Activated T-helper 1 cell treated with anti-CD3 and anti-CD28 coated beads, Interleukin-12 subunit alpha, Interleukin-12 subunit beta, Interleukin-2, Interleukin-4 antibody, amounts not matched to agents 30 ng/mL and 10 ng/mL and 1 ng/mL, durations not matched to agents 14 hours and 24 hours and 36 hours (primary cell): ENCODE data around the gene FNBP1L. TPM values are rescaled to one million over a fixed set of nuclear protein-coding genes. Genes with fewer than 3 reads are reported as not detected.

Experiments
- DNase-seq: peaks from one replicate; pipeline ENCODE4 v3.0.0; 2021; ENCODE audit warnings: low spot score
- H3K27ac Mint-ChIP-seq: one replicate; pipeline ENCODE4 v1.8.0; 2021; ENCODE audit warnings: mild to moderate bottlenecking, mixed read lengths
- H3K27me3 Mint-ChIP-seq: one replicate; pipeline ENCODE4 v1.8.0; 2022; ENCODE audit warnings: mild to moderate bottlenecking, moderate library complexity, mixed read lengths; ENCODE audit not compliant: insufficient read depth
- H3K36me3 Mint-ChIP-seq: one replicate; pipeline ENCODE4 v1.8.0; 2021; ENCODE audit warnings: low read depth, mixed read lengths
- H3K4me1 Mint-ChIP-seq: one replicate; pipeline ENCODE4 v1.8.0; 2021; ENCODE audit warnings: low read depth, mixed read lengths
- H3K4me3 Mint-ChIP-seq: one replicate; pipeline ENCODE4 v1.8.0; 2021; ENCODE audit warnings: mild to moderate bottlenecking, moderate library complexity, mixed read lengths
- H3K9me3 Mint-ChIP-seq: one replicate; pipeline ENCODE4 v1.8.0; 2021; ENCODE audit warnings: mixed read lengths
- intact Hi-C: fragments of 100-400 bp; cut with micrococcal nuclease; formaldehyde crosslinking; loops from one replicate; pipeline ENCODE4 v1.15.1; 2024
- total RNA-seq: library from RNA; stranded (reverse); gene quantifications from 2 replicates; pipeline ENCODE4 v1.2.3, GENCODE V29; 2022

FNBP1L gene
- total RNA-seq, 1 donor from 2014 or later = 0.16 TPM

DNA sequence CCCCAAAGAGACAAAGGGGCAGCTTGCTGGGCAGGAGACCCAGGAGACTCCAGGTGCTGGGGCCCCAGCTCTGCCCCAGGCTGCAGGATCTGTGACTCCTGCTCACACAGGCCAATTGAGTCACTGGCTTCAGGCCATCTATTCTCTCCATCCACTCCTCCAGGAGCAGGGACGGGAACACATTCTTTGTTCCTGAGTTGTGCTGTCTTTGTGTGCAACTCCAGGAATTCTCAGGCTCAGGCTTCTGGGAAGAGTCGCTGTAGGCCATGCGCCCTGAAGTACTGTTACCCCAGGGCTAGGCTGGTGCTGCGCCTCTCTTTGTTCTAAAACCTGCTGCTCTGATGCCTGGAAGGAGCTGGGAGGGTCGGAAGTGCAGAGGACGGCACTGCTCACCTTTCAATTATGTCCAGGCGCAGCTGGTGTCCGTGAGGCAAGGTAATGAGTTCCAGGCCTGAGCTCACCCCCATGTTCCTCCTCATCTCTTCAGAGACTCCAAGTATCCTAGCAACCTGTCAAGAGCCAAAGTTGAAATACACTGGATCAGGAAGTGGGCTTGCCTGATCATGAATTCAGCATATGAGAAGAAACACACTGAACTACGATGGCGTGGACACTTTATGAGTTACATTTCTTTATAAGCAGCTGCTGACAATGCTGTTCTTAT lies 127.8 kb downstream of the FNBP1L start:
- Mint-ChIP-seq H3K27me3 (peaks cover 5% of the 10 kb centered on the region), H3K9me3 (no peaks in the 10 kb centered on the region), H3K4me1 (no peaks in the 10 kb centered on the region), H3K4me3 (no peak overlapping the region), H3K27ac (no peak overlapping the region), H3K36me3 (no peaks in the 10 kb centered on the region)
- no peak for DNase-seq
- intact Hi-C loops = no loop called here

DNA sequence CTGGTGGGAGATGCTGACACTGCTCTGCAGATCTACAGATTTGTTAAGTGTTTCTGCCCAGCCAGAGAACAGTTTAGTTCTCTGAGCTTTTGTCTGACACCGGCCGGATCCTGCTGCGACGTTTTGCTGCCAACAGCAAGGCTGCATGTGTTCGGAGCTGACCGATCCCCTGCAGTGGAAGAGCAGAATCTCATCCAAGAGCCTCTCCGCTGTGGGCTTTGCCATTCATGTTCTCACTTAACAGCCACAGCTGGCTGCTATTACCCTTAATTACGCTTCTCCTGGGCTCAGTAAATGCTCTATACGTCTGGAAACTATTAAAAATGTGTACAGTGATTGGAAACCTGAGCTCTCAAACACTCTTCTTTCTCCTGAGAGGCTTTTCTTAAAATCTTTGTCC lies 128.4 kb downstream of the FNBP1L start:
- Mint-ChIP-seq H3K4me3 (no peak overlapping the region), H3K36me3 (no peaks in the 10 kb centered on the region), H3K27me3 (peaks cover 5% of the 10 kb centered on the region), H3K27ac (no peak overlapping the region), H3K9me3 (no peaks in the 10 kb centered on the region), H3K4me1 (no peaks in the 10 kb centered on the region)
- intact Hi-C loops = no loop called here
- no peak for DNase-seq

DNA sequence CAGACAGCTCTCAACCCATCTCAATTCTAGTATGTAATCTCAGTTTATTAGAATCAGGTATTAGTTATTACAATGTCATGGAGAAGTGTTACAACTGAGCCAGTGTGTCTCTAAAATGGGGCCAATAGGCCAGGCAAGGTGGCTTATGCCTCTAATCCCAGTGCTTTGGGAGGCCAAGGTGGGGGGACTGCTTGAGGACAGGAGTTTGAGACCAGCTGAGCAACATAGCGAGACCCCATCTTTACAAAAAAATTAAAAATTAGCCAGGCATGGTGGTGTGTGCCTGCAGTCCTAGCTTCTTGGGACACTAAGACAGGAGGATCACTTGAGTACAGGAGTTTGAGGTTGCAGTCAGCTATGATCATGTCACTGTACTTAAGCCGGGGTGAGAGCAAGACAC lies 128.8 kb downstream of the FNBP1L start:
- Mint-ChIP-seq H3K4me3 (no peak overlapping the region), H3K36me3 (no peaks in the 10 kb centered on the region), H3K27me3 (peaks cover 5% of the 10 kb centered on the region)

DNA sequence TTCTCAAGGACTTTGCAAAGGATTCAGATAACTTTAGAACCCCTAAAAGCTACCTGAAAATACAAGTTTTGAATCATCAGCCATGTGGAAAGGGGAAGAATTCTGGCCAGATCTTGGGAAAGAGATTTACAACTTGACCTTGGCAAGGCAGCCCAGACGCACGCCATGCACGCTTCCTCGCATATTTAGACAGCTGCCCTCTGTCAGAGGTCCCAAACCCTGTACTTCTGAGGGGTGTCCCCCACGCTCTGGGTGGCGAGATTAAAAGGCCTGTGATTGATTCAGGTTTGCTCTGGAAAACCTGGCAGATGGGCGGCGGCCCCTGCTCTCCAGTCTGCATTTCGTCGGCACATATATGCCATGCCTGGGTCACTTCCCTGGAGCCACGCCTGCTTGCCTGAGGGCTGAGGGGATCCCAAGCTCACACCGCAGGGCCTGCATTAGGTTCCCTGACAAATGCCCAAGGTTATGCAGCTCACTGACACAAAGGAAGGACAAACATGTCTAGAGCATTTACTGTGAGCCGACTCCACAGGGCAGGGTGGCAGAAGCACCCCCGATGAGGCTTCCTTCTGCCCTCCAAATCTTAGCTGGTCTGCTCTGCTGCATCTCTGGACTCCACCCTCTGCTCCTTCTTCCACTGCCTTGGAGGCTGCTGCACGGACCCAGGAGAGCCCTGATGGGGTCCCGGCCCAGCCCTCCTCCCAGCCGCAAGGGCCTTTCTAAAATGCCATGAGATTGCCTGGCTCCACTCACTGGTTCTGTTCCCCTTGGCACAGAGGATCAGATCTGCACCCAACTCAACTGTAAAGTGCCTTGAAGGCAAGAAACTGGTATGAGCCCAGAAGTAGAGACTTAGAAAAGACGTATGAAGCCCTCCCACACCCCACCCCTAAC lies 129.9 kb downstream of the FNBP1L start:
- Mint-ChIP-seq H3K4me3 (no peak overlapping the region), H3K27me3 (peaks cover 5% of the 10 kb centered on the region), H3K27ac (no peak overlapping the region), H3K36me3 (no peaks in the 10 kb centered on the region), H3K9me3 (no peaks in the 10 kb centered on the region), H3K4me1 (no peaks in the 10 kb centered on the region)
- intact Hi-C loops = no loop called here
- DNase-seq = no peak

More for the DNA sequence above, 128.8 kb downstream of the FNBP1L start:
- Mint-ChIP-seq H3K9me3 (no peaks in the 10 kb centered on the region), H3K4me1 (no peaks in the 10 kb centered on the region), H3K27ac (no peak overlapping the region)
- intact Hi-C loops = no loop called here
- DNase-seq = no peak

DNA sequence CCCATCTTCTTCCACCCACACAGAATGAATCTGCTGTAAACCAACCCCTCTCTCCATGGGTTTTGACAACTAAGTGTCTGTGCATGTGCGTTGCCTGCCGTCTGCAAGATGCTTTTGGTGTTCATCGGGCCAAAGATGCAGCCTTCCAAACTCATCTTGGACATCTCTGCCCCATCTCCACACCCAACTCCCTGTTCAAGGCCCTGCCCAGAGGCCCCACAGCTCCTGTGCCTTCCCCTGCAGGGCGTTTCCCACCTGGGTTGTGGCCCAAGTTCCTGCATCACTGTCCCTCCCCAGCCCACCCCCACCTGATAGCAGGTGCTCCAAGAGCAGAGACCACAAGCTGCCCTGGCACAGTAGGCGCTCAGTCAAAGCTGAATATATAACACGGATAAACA lies 130.5 kb downstream of the FNBP1L start:
- DNase-seq = no peak
- Mint-ChIP-seq H3K36me3 (no peaks in the 10 kb centered on the region), H3K4me3 (no peak overlapping the region), H3K4me1 (no peaks in the 10 kb centered on the region), H3K9me3 (no peaks in the 10 kb centered on the region), H3K27ac (no peak overlapping the region), H3K27me3 (peaks cover 5% of the 10 kb centered on the region)
- intact Hi-C loops = no loop called here

DNA sequence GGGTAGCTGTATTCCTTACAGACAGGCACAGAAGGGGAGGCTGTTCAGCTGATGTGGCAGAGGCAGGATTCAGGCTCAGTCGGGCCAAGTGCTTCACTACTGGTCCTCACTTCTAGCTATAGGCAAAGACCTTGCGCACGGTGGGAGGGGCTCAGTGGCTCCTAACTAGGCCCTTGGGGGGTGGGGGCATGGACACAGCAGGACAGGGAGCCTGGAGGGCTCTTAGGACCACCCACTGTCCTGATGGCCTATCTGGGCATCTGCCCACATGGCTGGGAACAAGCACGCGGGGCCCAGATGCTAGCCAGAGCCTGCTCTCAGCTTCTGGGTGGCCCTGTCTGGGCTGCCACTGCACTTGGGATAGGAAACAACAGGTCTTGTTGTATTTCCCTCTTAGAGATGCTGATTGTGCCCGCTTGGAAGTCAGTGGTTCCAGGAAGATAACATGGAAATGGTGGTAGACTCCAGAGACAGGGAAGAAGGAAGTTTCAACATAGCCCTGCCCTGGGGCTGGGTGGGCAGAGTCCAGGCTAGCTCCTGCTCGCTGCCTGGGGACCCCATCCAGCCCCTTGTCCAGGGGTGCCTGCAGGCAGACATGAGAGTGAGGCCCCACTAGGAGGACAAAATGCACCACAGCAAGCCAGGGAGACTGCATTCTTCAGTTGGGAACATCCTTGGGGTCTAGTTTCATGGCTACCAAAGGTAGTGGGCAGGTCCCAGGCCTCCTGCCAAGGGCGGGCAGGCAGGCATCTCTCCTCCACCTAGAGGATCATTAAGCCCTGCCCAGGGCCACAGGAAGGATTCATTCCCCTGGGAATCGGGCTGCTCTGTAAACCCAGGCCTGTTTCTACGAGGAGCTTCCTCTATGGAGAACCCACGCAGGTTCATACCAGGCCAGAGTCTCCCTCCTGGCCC lies 131.2 kb downstream of the FNBP1L start:
- intact Hi-C loops = no loop called here
- H3K27ac Mint-ChIP-seq = no peak overlapping the region
- no peaks in the 10 kb centered on the region for H3K4me1 Mint-ChIP-seq
- no peaks in the 10 kb centered on the region for H3K36me3 Mint-ChIP-seq
- H3K9me3 Mint-ChIP-seq = no peaks in the 10 kb centered on the region
- H3K4me3 Mint-ChIP-seq = no peak overlapping the region
- no peak for DNase-seq
- peaks cover 5% of the 10 kb centered on the region for H3K27me3 Mint-ChIP-seq

DNA sequence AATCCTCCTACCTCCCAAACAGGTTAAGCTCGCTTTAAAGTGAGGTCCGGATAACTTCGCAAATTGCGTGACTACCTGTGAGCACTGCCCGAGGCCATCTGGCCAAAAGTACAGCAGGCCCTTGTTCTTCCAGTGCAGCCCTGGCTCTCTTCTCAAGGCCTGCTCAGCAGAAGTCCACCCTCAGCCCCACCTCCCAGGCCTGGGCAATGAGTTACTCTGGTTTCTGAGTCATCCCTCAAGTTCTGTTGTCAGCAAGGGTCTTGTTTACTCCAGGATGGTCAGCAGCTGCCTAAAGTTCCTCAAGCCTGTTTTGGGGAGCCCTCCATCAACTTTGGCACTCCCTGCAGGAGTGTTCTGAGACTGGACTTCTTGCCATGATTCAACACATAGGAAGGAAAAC lies 132.0 kb downstream of the FNBP1L start:
- H3K27ac Mint-ChIP-seq = no peak overlapping the region
- no peak overlapping the region for H3K4me3 Mint-ChIP-seq
- no peaks in the 10 kb centered on the region for H3K9me3 Mint-ChIP-seq
- H3K4me1 Mint-ChIP-seq = no peaks in the 10 kb centered on the region
- no peak for DNase-seq
- peaks cover 1% of the 10 kb centered on the region for H3K27me3 Mint-ChIP-seq
- intact Hi-C loops = no loop called here
- no peaks in the 10 kb centered on the region for H3K36me3 Mint-ChIP-seq

DNA sequence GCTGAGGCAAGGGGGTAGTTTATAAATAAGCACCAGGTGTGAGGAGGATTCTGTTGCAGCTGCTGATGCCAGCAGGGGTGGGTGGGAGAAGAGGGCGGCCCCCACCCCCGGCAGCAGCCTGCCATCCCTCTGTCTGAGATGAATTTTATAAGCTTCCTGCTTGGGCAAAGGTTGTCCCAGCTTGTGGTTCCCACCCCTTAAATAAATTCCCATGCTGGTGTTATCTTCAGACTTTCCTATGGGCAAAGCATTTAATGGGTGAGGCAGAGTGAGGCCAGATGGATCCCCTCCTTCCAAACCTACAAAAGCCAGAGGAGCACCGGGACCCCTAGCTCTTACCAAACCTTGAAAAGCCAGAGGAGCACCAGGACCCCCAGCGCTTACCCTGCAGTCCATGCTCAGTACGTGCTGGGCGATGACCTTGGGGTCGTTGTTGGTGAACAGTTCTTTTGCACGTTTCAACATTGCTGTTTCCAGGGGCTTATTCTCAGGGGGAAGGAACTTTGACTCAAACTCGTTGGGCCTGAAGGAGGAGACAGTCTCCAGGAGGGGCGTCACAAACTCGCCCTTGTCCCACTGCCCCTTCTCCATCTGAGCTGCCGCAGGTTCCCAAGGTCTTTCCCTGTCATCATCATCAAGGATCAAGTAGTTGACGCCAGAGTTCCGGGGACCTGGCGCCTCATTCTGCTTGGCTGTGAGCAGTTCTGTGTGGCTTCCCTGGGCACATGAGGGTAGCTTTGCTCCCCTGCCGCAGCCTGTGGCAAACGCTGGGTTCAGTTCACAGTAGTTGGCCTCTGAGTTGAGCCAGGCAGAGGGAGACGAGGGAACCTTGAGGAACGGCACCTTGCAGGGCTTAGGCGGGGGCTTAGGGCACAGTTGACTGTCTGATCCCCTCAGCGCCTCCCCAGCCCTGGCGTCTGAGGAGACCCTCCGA lies 134.3 kb downstream of the FNBP1L start:
- no peak for DNase-seq
- H3K27me3 Mint-ChIP-seq = peaks cover 5% of the 10 kb centered on the region

DNA sequence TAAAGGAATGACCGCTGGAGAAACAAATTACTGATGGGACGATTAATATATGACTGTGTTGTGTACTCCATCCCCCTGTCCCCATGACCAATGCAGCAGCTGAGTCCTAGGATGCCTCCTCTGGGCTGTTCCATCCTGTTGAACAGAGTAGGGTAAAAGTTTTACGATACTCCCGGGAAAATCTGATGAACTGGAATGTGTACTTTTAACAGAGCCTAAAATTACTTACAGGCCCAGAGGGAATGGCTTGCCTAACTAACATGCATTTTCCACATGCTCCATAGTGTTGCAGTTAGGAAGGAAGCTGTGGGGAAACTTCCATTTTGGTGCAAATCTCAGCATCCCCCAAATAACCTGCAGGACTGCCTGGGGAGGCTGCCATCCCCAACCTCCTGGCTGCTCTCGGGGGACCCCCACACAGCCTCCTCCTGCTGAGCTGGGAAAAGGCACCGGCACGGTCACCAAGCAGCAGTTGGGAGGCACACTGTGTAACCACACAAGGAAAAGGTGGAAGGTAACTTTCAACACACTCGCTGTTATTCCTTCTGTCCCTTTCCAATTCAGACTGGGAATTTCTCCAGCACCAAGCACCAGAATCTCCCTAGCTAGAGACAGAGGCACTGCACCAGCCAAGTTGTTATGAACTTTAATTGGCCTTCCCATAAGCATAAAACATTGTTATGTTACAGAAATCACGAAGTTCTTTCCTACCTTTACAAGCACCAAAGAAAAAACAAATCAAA lies 136.5 kb downstream of the FNBP1L start:
- Mint-ChIP-seq H3K27ac (no peak overlapping the region), H3K27me3 (peaks cover 3% of the 10 kb centered on the region), H3K9me3 (no peaks in the 10 kb centered on the region), H3K4me1 (peaks cover 5% of the 10 kb centered on the region), H3K4me3 (no peak overlapping the region), H3K36me3 (no peaks in the 10 kb centered on the region)
- no peak for DNase-seq
- intact Hi-C loops = no loop called here

More for the DNA sequence above, 134.3 kb downstream of the FNBP1L start:
- Mint-ChIP-seq H3K4me3 (no peak overlapping the region), H3K4me1 (no peaks in the 10 kb centered on the region), H3K27ac (no peak overlapping the region), H3K36me3 (no peaks in the 10 kb centered on the region), H3K9me3 (no peaks in the 10 kb centered on the region)
- intact Hi-C loops = no loop called here

DNA sequence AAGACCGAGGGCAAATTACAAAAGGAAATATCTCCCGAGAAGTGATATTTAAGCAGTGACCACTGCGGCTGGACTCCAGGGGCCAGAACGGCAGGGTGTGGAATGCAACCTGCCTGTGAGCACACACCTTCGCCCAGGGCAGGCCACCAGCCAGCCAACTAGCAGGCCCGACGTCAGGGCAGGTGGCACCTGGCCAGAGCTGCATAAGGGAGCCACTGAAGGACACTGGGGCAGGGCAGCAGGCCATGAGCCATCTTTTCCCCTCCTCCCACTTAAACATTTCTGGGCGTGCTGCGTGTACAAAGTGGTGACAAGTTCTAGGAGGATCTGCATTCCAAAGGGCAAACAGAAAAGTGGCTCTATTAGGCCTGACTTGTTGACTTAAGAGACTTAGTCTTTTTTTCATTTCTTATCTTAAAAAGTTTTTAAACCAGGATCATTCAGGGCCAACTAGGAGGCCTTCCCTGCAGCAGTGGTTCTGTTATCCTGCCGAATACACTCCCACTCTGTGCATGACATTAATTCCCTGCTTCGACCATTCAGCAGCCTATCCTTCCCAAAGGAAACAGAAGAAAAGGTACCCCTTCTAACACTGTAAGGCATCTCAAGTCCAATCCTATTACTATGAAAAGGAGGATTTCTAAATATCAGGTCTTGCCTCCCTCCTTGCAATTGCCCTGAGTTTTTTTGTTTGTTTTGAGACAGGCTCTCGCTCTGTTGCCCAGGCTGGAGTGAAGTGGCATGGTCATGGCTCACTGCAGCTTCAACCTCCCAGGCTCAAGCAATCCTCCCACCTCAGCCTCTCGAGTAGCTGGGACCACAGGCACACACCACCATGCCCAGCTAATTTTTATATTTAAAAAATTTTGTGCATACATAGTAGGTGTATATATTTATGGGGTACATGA lies 137.4 kb downstream of the FNBP1L start:
- H3K36me3 Mint-ChIP-seq = no peaks in the 10 kb centered on the region
- no peak overlapping the region for H3K4me3 Mint-ChIP-seq
- H3K27ac Mint-ChIP-seq = no peak overlapping the region
- H3K4me1 Mint-ChIP-seq = peaks cover 5% of the 10 kb centered on the region
- intact Hi-C loops = no loop called here
- H3K9me3 Mint-ChIP-seq = no peaks in the 10 kb centered on the region
- H3K27me3 Mint-ChIP-seq = peaks cover 4% of the 10 kb centered on the region
- no peak for DNase-seq

DNA sequence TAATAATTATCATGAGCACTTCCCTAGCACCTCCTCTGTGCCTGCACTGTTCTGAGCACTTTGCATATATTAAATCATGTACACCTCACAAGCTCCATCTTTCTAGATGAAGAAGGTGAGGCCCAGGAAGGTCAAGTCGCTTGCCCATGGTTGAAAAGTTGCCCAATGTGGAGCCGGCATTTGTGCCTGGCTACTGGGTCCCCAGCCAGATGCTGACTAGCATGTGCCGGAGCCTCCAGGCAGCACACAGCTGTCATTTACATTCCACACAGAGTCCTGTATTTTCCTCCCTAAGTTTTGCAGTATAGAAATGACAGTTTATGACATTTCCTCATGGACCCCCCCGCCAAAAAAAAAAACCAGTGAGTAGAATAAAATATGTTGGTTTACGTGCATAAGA lies 139.4 kb downstream of the FNBP1L start:
- no peaks in the 10 kb centered on the region for H3K9me3 Mint-ChIP-seq
- no peak overlapping the region for H3K27ac Mint-ChIP-seq
- no peak for DNase-seq
- intact Hi-C loops = no loop called here
- no peak overlapping the region for H3K4me3 Mint-ChIP-seq
- no peaks in the 10 kb centered on the region for H3K36me3 Mint-ChIP-seq
- peaks cover 8% of the 10 kb centered on the region for H3K27me3 Mint-ChIP-seq
- peaks cover 5% of the 10 kb centered on the region for H3K4me1 Mint-ChIP-seq
